Coronary artery (tissue), 2 donors: ENCODE measurements around the gene SMARCC1.

ENCODE experiments used
- DNase-seq: peaks from one replicate; pipeline ENCODE4 v3.0.0-alpha.2; 2017; ENCODE audit warnings: low spot score
- H3K27ac ChIP-seq, 2 donors: fragments of 200-600 bp; sonication (generic); one replicate each; pipeline ENCODE4 v1.5.1; 2016 to 2019
- H3K4me3 ChIP-seq: fragments of 200-600 bp; sonication (generic); 2 replicates; pipeline ENCODE4 v1.5.1; 2016; ENCODE audit warnings: mild to moderate bottlenecking, moderate library complexity
- TF ChIP-seq, protein P1 (sequence below): fragments of 200-600 bp; sonication (generic); IDR thresholded peaks from one replicate; pipeline ENCODE4 v1.5.1; 2019; ENCODE audit warnings: antibody characterized with exemption

The SMARCC1 gene

GRCh38 chr3:47622671-47623461, 158.8 kb downstream of the SMARCC1 start:
- H3K4me3 ChIP-seq, result no peak overlapping the region
- no peak for DNase-seq
- H3K27ac ChIP-seq, result no peak overlapping the region
- TF ChIP-seq, protein P1, sequence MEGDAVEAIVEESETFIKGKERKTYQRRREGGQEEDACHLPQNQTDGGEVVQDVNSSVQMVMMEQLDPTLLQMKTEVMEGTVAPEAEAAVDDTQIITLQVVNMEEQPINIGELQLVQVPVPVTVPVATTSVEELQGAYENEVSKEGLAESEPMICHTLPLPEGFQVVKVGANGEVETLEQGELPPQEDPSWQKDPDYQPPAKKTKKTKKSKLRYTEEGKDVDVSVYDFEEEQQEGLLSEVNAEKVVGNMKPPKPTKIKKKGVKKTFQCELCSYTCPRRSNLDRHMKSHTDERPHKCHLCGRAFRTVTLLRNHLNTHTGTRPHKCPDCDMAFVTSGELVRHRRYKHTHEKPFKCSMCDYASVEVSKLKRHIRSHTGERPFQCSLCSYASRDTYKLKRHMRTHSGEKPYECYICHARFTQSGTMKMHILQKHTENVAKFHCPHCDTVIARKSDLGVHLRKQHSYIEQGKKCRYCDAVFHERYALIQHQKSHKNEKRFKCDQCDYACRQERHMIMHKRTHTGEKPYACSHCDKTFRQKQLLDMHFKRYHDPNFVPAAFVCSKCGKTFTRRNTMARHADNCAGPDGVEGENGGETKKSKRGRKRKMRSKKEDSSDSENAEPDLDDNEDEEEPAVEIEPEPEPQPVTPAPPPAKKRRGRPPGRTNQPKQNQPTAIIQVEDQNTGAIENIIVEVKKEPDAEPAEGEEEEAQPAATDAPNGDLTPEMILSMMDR, result no peak

DNA sequence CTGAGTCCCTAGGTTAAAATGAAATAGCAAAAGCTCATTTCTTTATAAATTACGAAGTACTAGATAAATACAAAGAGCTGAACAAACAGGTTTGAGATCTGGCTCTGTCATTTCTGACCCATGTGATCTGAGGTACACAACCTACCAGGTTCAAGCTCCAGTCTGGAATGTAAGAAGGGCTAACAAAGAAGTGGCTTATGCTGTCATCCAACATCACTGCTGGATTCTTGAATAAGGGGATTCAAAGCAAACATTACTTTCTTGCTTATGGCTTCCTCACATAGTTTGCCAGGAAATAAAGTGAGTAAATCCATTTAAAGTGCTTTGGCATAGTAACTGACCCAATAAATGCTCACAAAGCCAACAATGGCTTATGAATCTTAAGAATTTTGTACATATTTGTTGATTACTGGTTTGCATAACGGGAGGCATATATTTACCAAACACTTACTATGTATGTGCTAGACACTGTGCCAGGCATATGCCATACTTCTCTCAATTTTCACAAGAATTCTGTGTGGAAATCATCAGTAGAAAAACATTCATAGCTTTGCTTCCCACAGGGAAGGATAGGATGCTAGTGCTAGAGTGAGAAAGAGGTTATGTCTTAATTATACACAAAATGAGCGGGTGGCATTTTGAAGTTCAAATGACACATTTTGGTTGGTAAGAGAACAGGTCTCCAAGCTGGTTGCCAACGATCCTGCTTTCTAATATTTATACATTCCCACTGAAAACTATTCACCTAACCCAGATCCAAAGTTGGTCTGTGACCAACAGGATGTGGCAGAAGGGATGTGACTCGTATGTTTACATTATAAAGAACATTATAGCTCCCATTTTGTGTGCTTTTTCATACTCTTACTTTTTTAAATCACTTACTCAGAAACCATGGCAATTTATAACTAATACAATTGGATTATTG, 164.3 kb downstream of the SMARCC1 start:
- no peak overlapping the region for H3K27ac ChIP-seq
- DNase-seq, result no peak
- TF ChIP-seq, protein P1, result no peak
- H3K4me3 ChIP-seq, result no peak overlapping the region

GRCh38 chr3:47614788-47615187, 166.9 kb downstream of the SMARCC1 start:
- no peak overlapping the region for H3K27ac ChIP-seq
- TF ChIP-seq, protein P1, result no peak
- no peak for DNase-seq
- H3K4me3 ChIP-seq, result no peak overlapping the region

DNA sequence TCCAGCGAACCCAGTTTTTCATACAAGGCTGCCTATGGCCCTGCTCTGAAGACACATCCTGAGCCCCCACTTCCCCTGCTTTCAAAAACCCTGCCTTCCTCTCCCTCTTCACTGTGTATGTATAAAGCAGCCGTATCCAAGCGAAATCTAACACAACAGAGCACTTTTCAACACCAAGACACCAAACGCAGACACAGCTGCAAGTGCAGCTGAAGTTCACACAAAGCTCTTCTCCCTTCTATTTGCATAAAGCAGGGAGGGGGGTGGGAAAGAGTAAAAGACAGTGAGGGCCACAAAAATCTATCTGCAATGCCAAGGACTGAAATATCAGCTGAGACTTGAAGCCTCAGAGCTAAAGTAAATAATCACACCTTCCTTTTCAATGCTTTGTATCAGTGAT, 168.0 kb downstream of the SMARCC1 start:
- H3K27ac ChIP-seq, result no peak overlapping the region
- no peak overlapping the region for H3K4me3 ChIP-seq
- no peak for DNase-seq
- TF ChIP-seq, protein P1, result no peak

DNA sequence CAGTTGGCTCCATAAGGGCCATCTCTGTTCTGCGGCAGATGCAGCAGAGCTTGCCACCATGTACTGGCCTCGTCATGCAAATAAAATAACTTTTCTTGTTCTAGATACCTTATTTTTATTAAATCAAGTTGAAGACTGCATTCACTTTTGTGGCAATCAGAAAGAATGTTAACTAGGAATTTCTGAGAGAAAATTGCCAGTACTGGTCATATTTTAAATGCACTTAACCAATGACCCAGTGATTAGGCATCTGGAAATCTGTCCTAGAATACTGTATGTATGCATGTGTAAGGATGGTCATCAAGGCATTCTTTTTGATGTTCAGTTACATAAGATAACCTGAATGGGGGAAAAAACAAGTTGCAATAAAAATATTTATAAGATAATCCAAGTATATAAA, 168.8 kb downstream of the SMARCC1 start:
- Histone ChIP-seq H3K27ac (peak overlapping the region; percentile 21 to 65), H3K4me3 (no peak overlapping the region)
- TF ChIP-seq, protein P1, result no peak
- DNase-seq, result no peak

- H3K27ac ChIP-seq, result peak overlapping the region; percentile 56 to 65
- TF ChIP-seq, protein P1, result no peak
- no peak overlapping the region for H3K4me3 ChIP-seq
- DNase-seq, result no peak
Measured at GRCh38 chr3:47612178-47612577, 169.5 kb downstream of the SMARCC1 start.
